Measurements from ENCODE around the gene ARHGEF37. TPM values are rescaled to one million over a fixed set of nuclear protein-coding genes. Genes with fewer than 3 reads are reported as not detected.

The ARHGEF37 gene
- total and polyA plus RNA-seq, 9 of the 15 experiments (the other 6 are each of a cell fraction or from before 2014, with no cell fraction given), result 0.01 to 0.27 (median 0.05) TPM

DNA sequence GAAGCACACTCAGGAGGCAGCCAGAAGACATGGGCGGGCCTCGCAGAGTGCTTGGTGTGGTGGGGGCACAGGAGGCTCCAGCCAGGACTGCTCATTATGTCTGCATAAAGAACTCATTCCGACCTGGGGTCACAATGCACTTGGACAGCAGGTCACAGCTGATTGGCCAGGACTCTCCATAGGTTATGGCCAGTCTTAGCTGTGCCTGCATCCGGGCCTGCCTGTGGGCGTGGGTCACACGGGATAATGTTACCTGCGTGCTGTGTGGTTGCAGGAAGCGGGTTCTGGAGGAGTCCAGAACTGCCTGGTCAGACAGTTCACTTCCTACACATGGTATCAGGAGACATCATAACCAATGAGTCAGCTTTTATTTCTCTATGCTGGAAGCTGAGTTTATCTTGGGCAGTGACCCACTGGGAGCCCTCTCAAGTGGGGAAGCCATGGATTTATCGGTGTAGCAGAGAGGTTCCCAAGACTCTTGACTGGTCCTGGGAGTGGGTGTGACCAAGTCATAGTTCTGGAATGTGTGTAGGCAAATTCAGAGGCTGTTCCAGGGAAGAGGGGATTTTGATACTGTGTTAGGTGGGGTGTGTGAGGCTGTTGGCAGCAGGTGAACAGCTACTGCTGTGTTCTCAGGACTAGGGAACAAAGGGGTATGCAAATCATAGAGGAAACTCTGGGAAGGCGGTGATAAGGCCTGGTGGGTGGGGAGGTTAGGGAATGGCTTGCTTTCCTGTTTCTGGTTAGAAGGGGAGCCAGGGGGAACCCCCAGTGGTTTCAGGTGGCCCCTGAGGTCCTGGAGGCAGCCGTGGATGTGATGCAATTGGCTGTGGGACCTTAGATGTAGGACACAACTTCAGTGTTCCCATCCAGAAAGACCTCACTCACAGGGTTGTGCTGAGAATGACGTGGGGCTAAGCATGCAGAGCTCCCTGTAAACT, 51.3 kb downstream of the ARHGEF37 start (continued):
- TF ChIP-seq, protein P1, sequence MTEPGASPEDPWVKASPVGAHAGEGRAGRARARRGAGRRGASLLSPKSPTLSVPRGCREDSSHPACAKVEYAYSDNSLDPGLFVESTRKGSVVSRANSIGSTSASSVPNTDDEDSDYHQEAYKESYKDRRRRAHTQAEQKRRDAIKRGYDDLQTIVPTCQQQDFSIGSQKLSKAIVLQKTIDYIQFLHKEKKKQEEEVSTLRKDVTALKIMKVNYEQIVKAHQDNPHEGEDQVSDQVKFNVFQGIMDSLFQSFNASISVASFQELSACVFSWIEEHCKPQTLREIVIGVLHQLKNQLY (CRISPR knock-in tag; conservative IDR thresholded peaks at IDR 0.05), result no peak
- TF ChIP-seq, protein P2, sequence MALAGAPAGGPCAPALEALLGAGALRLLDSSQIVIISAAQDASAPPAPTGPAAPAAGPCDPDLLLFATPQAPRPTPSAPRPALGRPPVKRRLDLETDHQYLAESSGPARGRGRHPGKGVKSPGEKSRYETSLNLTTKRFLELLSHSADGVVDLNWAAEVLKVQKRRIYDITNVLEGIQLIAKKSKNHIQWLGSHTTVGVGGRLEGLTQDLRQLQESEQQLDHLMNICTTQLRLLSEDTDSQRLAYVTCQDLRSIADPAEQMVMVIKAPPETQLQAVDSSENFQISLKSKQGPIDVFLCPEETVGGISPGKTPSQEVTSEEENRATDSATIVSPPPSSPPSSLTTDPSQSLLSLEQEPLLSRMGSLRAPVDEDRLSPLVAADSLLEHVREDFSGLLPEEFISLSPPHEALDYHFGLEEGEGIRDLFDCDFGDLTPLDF (CRISPR knock-in tag; IDR thresholded peaks at IDR 0.05), result no peak
- peak; percentile 5 for TF ChIP-seq MEIS2 (IDR thresholded peaks at IDR 0.05; ENCODE audit: partially characterized antibody)
- TF ChIP-seq SP1 (CRISPR knock-in tag; IDR thresholded peaks at IDR 0.05), result 0 out of 2 replicates have a peak, but pooled peaks have one; percentile 13
- no peak for TF ChIP-seq ZNF212 (CRISPR knock-in tag; IDR thresholded peaks at IDR 0.05)
- TF ChIP-seq, protein P3, sequence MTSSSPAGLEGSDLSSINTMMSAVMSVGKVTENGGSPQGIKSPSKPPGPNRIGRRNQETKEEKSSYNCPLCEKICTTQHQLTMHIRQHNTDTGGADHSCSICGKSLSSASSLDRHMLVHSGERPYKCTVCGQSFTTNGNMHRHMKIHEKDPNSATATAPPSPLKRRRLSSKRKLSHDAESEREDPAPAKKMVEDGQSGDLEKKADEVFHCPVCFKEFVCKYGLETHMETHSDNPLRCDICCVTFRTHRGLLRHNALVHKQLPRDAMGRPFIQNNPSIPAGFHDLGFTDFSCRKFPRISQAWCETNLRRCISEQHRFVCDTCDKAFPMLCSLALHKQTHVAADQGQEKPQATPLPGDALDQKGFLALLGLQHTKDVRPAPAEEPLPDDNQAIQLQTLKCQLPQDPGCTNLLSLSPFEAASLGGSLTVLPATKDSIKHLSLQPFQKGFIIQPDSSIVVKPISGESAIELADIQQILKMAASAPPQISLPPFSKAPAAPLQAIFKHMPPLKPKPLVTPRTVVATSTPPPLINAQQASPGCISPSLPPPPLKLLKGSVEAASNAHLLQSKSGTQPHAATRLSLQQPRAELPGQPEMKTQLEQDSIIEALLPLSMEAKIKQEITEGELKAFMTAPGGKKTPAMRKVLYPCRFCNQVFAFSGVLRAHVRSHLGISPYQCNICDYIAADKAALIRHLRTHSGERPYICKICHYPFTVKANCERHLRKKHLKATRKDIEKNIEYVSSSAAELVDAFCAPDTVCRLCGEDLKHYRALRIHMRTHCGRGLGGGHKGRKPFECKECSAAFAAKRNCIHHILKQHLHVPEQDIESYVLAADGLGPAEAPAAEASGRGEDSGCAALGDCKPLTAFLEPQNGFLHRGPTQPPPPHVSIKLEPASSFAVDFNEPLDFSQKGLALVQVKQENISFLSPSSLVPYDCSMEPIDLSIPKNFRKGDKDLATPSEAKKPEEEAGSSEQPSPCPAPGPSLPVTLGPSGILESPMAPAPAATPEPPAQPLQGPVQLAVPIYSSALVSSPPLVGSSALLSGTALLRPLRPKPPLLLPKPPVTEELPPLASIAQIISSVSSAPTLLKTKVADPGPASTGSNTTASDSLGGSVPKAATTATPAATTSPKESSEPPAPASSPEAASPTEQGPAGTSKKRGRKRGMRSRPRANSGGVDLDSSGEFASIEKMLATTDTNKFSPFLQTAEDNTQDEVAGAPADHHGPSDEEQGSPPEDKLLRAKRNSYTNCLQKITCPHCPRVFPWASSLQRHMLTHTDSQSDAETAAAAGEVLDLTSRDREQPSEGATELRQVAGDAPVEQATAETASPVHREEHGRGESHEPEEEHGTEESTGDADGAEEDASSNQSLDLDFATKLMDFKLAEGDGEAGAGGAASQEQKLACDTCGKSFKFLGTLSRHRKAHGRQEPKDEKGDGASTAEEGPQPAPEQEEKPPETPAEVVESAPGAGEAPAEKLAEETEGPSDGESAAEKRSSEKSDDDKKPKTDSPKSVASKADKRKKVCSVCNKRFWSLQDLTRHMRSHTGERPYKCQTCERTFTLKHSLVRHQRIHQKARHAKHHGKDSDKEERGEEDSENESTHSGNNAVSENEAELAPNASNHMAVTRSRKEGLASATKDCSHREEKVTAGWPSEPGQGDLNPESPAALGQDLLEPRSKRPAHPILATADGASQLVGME (CRISPR knock-in tag; IDR thresholded peaks at IDR 0.05), result no peak
- TF ChIP-seq ZNF121 (CRISPR knock-in tag; conservative IDR thresholded peaks at IDR 0.05), result no peak
- no peak for TF ChIP-seq PPARD (CRISPR knock-in tag; IDR thresholded peaks at IDR 0.05)
- TF ChIP-seq TBL1XR1 (IDR thresholded peaks at IDR 0.05; ENCODE audit: low read length in 2 of 2), result 0 out of 4 replicates have a peak, but pooled peaks of 1 of the 2 experiments have one; percentile 26
- TF ChIP-seq, protein P4, sequence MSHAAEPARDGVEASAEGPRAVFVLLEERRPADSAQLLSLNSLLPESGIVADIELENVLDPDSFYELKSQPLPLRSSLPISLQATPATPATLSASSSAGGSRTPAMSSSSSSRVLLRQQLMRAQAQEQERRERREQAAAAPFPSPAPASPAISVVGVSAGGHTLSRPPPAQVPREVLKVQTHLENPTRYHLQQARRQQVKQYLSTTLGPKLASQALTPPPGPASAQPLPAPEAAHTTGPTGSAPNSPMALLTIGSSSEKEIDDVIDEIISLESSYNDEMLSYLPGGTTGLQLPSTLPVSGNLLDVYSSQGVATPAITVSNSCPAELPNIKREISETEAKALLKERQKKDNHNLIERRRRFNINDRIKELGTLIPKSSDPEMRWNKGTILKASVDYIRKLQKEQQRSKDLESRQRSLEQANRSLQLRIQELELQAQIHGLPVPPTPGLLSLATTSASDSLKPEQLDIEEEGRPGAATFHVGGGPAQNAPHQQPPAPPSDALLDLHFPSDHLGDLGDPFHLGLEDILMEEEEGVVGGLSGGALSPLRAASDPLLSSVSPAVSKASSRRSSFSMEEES (CRISPR knock-in tag; IDR thresholded peaks at IDR 0.05), result no peak
- TF ChIP-seq, protein P5, sequence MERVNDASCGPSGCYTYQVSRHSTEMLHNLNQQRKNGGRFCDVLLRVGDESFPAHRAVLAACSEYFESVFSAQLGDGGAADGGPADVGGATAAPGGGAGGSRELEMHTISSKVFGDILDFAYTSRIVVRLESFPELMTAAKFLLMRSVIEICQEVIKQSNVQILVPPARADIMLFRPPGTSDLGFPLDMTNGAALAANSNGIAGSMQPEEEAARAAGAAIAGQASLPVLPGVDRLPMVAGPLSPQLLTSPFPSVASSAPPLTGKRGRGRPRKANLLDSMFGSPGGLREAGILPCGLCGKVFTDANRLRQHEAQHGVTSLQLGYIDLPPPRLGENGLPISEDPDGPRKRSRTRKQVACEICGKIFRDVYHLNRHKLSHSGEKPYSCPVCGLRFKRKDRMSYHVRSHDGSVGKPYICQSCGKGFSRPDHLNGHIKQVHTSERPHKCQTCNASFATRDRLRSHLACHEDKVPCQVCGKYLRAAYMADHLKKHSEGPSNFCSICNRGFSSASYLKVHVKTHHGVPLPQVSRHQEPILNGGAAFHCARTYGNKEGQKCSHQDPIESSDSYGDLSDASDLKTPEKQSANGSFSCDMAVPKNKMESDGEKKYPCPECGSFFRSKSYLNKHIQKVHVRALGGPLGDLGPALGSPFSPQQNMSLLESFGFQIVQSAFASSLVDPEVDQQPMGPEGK (CRISPR knock-in tag; IDR thresholded peaks at IDR 0.05; ENCODE audit: borderline replicate concordance), result no peak
- TF ChIP-seq MYBL2 (IDR thresholded peaks at IDR 0.05; ENCODE audit: low read depth), result no peak
- TF ChIP-seq MYBL2 (CRISPR knock-in tag; IDR thresholded peaks at IDR 0.05; ENCODE audit: borderline replicate concordance), result no peak
- peak; percentile 99 for TF ChIP-seq MAFG (tag; conservative IDR thresholded peaks at IDR 0.05)

Data from K562 (cell line).